GDM1 (cell line): ENCODE measurements around the gene DHRS4.

Source experiments
- DNase-seq: peaks from one replicate; lab custom pipeline; 2025; lab: John Stamatoyannopoulos, UW

The DHRS4 gene

GRCh38 chr14:23953464-23954278 is at the start of gene DHRS4:
Gene DHRS4 (plus strand): TSS chr14:23953770. CDS start chr14:23953789, 19 bp downstream.
- DNase-seq = peak; percentile 94

DNA sequence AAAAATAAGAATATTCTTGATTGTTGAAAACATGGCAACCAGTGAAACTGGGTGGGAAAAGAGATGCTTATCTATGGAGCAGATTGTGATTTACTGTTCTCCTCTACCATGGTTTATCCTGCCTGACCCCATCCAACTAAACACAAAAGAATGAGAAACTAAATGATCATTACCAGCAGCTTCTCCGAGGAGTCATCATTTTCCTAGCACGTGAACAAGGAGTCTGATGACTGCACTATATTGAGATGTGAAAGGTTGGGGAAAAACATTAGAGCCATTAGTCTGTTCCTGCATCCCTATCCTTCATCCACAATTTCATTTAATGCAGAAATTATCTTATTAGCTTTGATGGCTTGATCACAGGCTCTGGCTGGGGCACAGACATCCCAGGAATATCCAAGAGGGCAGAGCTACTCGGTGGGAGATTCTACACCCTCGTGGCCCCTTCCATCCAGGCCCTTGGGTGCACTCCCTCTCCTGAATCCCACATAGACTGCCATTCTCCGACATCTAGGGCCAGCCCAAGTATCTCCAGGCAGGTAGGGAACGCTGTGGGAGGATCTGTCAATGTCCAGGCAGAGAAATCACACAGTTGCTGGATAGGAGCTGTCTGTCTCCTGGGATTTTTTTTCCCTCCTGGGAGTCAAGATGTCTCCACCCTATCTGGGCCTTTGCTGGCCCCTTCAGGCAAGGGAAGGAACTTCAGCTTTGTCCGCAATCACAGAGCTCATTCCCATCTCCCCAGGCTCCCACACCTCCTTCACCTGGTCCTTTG is 43.3 kb upstream of the DHRS4 start:
- DNase-seq = no peak

GRCh38 chr14:23910876-23911210 is 42.7 kb upstream of the DHRS4 start:
- no peak for DNase-seq

DNA sequence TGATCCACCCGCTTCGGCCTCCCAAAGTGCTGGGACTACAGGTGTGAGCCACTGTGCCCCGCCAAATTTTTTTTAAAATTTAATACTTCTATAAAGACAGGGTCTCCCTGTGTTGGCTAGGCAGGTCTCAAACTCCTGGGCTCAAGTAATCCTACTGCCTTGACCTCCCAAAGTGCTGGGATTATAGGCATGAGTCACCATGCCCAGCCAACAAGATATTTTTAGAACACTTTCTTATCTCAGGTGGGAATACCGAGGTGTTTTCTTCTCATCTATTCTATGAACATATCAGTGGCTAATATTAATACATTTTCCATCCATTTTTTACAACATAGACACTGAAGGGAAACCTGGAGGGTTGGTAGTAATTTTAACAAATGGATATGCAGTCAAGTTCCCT is 38.0 kb upstream of the DHRS4 start:
- DNase-seq = no peak

DNA sequence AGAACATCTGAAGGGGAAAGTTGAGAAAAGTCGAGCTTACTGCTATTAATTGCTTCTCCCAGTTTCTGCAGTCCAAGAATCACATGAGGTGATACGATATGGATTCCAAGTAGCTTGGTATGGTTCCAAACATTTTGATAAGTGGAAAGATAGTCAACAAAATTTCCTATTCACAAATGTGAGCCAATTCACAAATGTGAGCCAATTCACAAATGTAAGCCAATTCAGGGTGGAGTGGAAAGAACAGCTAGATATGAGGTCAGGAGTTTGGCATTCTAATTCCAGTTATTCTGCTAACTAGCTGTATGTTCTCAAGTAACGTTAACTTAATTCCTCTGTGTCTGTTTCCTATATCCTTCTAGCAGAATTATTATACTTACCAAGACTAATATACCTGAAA is 37.6 kb upstream of the DHRS4 start:
- DNase-seq = no peak

GRCh38 chr14:23916446-23916845 is 37.1 kb upstream of the DHRS4 start:
- DNase-seq = no peak

GRCh38 chr14:23922545-23922944 is 31.0 kb upstream of the DHRS4 start:
- DNase-seq = no peak

DNA sequence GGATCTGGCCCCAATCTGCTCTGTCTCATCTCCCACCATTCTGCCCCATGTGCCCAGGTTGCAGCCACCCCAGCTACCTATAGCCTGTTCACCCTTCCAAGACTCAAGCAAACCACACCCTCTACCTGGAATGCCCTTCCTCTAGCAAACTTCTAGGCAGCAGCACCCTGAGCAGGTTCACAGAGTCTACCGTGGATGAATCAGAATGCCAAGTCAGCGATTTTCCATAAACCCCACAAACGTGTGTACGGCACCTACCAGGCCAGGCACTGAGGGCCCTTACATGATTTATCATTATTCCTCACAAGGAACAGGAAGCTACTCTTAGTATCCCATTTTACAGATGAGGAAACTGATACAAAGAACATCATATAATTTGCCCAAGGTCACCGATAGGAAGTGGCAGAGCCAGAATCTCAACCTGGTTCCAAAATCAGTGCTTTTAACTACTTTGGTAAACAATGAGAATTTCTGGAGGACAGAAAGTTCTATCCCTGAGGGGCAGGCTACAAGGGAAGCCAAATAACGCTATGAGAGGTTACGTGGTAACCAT is 28.0 kb upstream of the DHRS4 start:
- no peak for DNase-seq

- no peak for DNase-seq
These were observed 27.0 kb upstream of the DHRS4 start for GRCh38 chr14:23926543-23926942.

GRCh38 chr14:23929136-23929535 is 24.4 kb upstream of the DHRS4 start:
- DNase-seq = no peak

DNA sequence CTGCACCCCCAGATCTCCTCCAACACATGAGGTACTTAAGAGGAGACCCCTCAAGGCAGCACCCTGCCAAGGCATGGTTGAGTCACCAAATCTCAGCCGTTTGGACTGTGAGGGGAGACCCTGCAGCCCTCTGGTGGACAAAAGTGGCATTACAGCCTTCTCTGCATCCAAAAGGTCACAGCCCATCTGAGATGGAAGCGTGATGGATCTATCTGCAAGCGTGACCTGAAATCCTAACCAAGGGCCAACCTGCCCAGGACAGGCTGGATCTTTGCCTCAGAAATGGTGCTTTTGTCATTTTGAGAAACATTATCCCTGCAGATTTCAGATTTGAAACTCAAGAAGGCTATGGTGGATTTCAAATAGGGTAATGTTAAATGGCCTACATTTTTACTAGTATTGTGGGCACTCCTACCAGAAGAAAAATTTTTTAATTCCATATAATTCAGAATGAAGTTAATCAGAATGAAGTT is 23.7 kb upstream of the DHRS4 start:
- DNase-seq = peak; percentile 61

GRCh38 chr14:23930742-23931141 is 22.8 kb upstream of the DHRS4 start:
- no peak for DNase-seq

GRCh38 chr14:23931721-23932289 is 21.8 kb upstream of the DHRS4 start:
- DNase-seq = no peak

GRCh38 chr14:23932639-23933038 is 20.9 kb upstream of the DHRS4 start:
- DNase-seq = no peak

- no peak for DNase-seq
These were observed 20.3 kb upstream of the DHRS4 start for GRCh38 chr14:23933108-23933741.

GRCh38 chr14:23933742-23934128 is 19.8 kb upstream of the DHRS4 start:
- DNase-seq = no peak

DNA sequence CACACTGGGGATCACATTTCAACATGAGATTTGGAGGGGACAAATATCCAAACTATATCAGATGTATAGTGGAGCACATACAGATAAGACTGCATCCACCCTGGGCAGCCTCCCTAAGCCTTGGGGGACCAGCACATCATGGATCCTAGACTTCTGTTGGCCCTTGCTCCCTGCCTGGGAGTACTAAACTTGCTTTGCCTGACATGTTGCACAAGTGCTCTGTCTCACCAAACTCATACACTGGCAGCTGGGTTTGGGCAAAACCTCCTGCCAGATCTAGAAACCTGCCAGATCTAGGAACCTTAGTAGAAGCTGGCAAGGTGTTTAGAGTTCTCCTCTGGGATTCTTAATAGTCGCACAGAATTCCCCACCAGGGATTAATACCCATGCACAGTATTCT is 18.4 kb upstream of the DHRS4 start:
- no peak for DNase-seq

- no peak for DNase-seq
These were observed 17.3 kb upstream of the DHRS4 start for GRCh38 chr14:23936084-23936829.

DNA sequence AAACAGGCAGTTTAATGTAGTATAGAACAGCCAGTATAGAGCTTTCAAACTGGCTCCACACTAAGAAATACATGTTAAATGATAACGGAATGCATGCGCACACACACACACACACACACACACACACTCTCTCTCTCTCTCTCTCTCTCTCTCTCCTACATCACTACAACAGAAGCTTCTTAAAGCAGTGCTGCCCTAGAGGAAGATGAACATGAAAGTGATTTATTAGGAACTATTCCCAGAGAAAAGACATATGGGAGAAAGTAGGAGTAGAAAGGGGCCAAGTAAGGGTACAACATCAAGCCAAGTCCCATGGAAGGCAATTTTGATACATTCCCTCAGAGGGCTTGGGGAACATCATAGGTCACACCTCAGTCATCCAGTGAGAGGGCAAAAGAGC is 16.4 kb upstream of the DHRS4 start:
- DNase-seq = no peak

GRCh38 chr14:23938823-23939222 is 14.7 kb upstream of the DHRS4 start:
- no peak for DNase-seq

DNA sequence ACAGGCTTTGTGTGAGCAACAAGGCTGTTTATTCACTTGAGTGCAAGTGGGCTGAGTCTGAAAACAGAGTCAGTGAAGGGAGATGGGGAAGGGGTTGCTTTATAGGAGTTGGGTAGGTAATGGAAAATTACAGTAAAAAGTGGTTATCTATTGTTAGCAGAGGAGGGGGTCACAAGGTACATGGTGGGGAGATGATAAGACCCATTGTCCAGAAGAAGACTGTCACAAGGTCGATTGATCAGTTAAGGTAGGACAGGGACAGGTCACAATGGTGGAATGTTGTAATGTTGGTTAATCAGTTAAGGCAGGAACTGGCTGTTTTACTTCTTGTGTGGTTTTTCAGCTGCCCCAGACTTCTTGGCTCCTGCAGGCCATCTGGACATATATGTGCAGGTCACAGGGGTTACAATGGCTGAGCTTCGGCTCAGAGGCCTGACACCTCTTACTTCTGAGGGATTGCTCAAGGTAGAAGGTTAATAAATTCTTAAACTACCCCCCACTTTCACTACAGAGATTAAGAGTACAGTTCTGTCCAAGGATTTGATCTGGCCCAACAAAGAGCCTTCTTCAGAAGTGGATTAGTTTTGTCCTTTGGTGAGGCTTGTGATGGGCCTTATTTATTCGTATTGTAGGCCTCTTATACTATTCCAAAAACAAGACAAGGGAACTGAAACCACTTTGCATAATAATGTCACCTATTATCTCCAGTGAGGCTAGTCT is 13.8 kb upstream of the DHRS4 start:
- DNase-seq = no peak
